ENCODE data around the gene PHTF2.

- TF ChIP-seq RAD21 (IDR thresholded peaks at IDR 0.05; ENCODE audit: low read depth) (no peak), CTCF (IDR thresholded peaks at IDR 0.05 in 2 of 3, conservative IDR thresholded peaks at IDR 0.05 in 1 of 3; ENCODE audit: borderline replicate concordance in 1 of 3, insufficient read depth in 1 of 3, low read depth in 2 of 3, low read length in 2 of 3) (no peak), EZH2phosphoT487 (IDR thresholded peaks at IDR 0.05; ENCODE audit: borderline replicate concordance) (no peak), EZH2 (IDR thresholded peaks at IDR 0.05) (no peak), REST (IDR thresholded peaks at IDR 0.05; ENCODE audit: low read depth) (no peak), POLR2A (IDR thresholded peaks at IDR 0.05; ENCODE audit: borderline replicate concordance, extremely low read depth, insufficient read depth, insufficient read length) (no peak), ZNF274 (IDR thresholded peaks at IDR 0.05; ENCODE audit: low read depth, low read length) (no peak), ZFX (IDR thresholded peaks at IDR 0.05) (no peak), ATF3 (IDR thresholded peaks at IDR 0.05) (no peak), MAX (IDR thresholded peaks at IDR 0.05) (no peak), CBX3 (IDR thresholded peaks at IDR 0.05; ENCODE audit: low read depth) (no peak)
Measured at GRCh38 chr7:77893813-77894212, 95.2 kb downstream of the PHTF2 start.

Measured in HCT116 (cell line).